Lower leg skin (tissue), 4 donors: ENCODE measurements around the gene NANP. TPM values are rescaled to one million over a fixed set of nuclear protein-coding genes. Genes with fewer than 3 reads are reported as not detected.

Experiments used
- DNase-seq, 2 donors: peaks; one replicate each; pipeline ENCODE4 v3.0.0-alpha.2; 2019; ENCODE audit warnings: low spot score in 2 of 2
- H3K4me3 ChIP-seq: fragments of 200-600 bp; sonication (generic); 2 replicates; pipeline ENCODE4 v1.5.1; 2017; ENCODE audit warnings: mild to moderate bottlenecking, low read depth; ENCODE audit not compliant: poor library complexity, severe bottlenecking
- POLR2A ChIP-seq, 2 donors: fragments of 450-650 bp; IDR thresholded peaks; one replicate each; pipeline ENCODE4 v1.6.1; 2016 to 2017; ENCODE audit warnings: antibody characterized with exemption in 2 of 2, mild to moderate bottlenecking in 1 of 2, moderate library complexity in 1 of 2
- WGBS, 2 donors: methylation state at CpG; one replicate each; pipeline ENCODE4 v1.1.5; 2018; 5-methylcytosine and 5-hydroxymethylcytosine counted together
- intact Hi-C: fragments of 100-400 bp; cut with DNase I; formaldehyde crosslinking; loops from one replicate; pipeline ENCODE4 v1.15.0; 2023; ENCODE audit warnings: low total_unique reads
- total RNA-seq, 4 donors: library from RNA; depleted of rRNA; stranded (reverse); fragments of >200 nt; gene quantifications; one replicate each; pipeline ENCODE4 v1.1.0, GENCODE V29; 2016
- TF ChIP-seq, protein P1 (sequence below), 3 donors: fragments of 450-650 bp; IDR thresholded peaks; one replicate each; pipeline ENCODE4 v1.5.1; 2016; ENCODE audit warnings: antibody characterized with exemption in 3 of 3, mild to moderate bottlenecking in 3 of 3, moderate library complexity in 2 of 3

The NANP gene
- total RNA-seq, 4 donors from 2014 or later, result 3.2 to 4.3 (median 3.6) TPM

GRCh38 chr20:25573288-25574251 lies 50.2 kb downstream of the NANP start:
- 84 to 86% methylated on average over 6 of the region's 6 CpGs for WGBS, 2 donors
- intact Hi-C loops, result no loop called here
- H3K4me3 ChIP-seq, result no peak overlapping the region
- no peak for TF ChIP-seq POLR2A (IDR thresholded peaks at IDR 0.05)
- TF ChIP-seq, protein P1, sequence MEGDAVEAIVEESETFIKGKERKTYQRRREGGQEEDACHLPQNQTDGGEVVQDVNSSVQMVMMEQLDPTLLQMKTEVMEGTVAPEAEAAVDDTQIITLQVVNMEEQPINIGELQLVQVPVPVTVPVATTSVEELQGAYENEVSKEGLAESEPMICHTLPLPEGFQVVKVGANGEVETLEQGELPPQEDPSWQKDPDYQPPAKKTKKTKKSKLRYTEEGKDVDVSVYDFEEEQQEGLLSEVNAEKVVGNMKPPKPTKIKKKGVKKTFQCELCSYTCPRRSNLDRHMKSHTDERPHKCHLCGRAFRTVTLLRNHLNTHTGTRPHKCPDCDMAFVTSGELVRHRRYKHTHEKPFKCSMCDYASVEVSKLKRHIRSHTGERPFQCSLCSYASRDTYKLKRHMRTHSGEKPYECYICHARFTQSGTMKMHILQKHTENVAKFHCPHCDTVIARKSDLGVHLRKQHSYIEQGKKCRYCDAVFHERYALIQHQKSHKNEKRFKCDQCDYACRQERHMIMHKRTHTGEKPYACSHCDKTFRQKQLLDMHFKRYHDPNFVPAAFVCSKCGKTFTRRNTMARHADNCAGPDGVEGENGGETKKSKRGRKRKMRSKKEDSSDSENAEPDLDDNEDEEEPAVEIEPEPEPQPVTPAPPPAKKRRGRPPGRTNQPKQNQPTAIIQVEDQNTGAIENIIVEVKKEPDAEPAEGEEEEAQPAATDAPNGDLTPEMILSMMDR (IDR thresholded peaks at IDR 0.05), result no peak
- DNase-seq, result no peak

DNA sequence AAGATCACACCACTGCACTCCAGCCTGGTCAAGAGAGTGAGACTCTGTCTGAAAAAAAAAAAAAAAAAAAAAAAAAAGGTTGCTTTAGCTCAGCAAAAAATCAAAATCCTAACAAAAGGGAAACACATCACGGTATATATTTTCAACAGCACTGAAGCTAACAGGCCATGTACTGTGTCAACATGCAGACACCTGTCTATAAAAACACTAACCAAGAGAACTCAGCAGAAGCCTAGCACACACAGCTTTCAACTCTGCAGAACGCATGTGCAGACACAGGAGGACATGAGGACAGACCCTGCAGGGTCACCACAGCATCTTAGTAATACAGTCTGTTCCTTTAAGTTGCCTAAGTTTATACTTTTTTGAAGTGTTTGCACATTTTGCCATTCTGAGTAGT lies 52.0 kb downstream of the NANP start:
- intact Hi-C loops, result no loop called here
- no peak for DNase-seq
- TF ChIP-seq, protein P1 (IDR thresholded peaks at IDR 0.05), result no peak
- no peak for TF ChIP-seq POLR2A (IDR thresholded peaks at IDR 0.05)
- 85 to 88% methylated on average over 2 of the region's 2 CpGs for WGBS, 2 donors
- no peak overlapping the region for H3K4me3 ChIP-seq

- WGBS, 2 donors, result 70 to 91% methylated on average over 2 of the region's 2 CpGs
- no peak for DNase-seq
- H3K4me3 ChIP-seq, result no peak overlapping the region
- TF ChIP-seq, protein P1 (IDR thresholded peaks at IDR 0.05), result no peak
- no peak for TF ChIP-seq POLR2A (IDR thresholded peaks at IDR 0.05)
- intact Hi-C loops, result no loop called here
These were observed 52.6 kb downstream of the NANP start for GRCh38 chr20:25571240-25571639.

GRCh38 chr20:25570148-25570530 lies 53.7 kb downstream of the NANP start:
- 97 to 98% methylated on average over 7 of the region's 7 CpGs for WGBS, 2 donors

GRCh38 chr20:25567286-25567685 lies 56.5 kb downstream of the NANP start:
- intact Hi-C loops, result no loop called here
- 94% methylated on average over 2 of the region's 2 CpGs for WGBS, 2 donors
- no peak overlapping the region for H3K4me3 ChIP-seq
- no peak for DNase-seq
- TF ChIP-seq POLR2A (IDR thresholded peaks at IDR 0.05), result no peak
- TF ChIP-seq, protein P1 (IDR thresholded peaks at IDR 0.05), result no peak

More at GRCh38 chr20:25570148-25570530, 53.7 kb downstream of the NANP start:
- TF ChIP-seq, protein P1 (IDR thresholded peaks at IDR 0.05), result no peak
- no peak for TF ChIP-seq POLR2A (IDR thresholded peaks at IDR 0.05)
- intact Hi-C loops, result no loop called here
- no peak overlapping the region for H3K4me3 ChIP-seq
- DNase-seq, result no peak
